NCI-H446 treated with DMSO at 0.1 percent for 48 hours (cell line): ENCODE data around the gene ACBD6.
"Not testable (repeated sequence)": the region's sequence is repeated elsewhere in the genome, so short reads cannot be mapped to it uniquely, and the experiment has no call there.

Experiments used
- DNase-seq: peaks from one replicate; lab custom pipeline; 2025; lab: John Stamatoyannopoulos, UW

The ACBD6 gene

GRCh38 chr1:180415985-180416633, 86.3 kb downstream of the ACBD6 start:
- DNase-seq, result peak; percentile 40

GRCh38 chr1:180415236-180415848, 87.0 kb downstream of the ACBD6 start:
- DNase-seq, result no peak

- DNase-seq, result no peak
Observed at GRCh38 chr1:180412583-180412982, 89.8 kb downstream of the ACBD6 start.

GRCh38 chr1:180408128-180408527, 94.2 kb downstream of the ACBD6 start:
- not testable (repeated sequence) for DNase-seq

DNA sequence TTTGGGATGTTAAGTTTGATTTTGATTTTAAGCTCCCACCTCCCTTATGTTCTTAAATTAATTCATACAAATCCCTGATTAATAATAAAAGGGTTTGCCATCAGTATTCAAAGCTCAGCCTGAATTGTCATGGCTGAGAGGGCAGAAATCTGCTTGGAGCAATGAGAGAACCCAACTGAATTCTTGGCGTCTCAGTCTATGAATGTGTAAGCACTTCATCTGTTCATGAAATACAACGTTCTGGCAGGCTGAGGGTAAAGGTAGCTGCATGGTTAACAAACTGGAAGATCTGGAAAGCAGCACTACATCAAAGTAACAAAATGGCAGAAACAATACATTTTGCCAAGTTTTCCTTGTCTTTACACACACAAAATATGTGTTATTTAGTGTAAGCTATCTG, 95.3 kb downstream of the ACBD6 start:
- peak; percentile 47 for DNase-seq

- no peak for DNase-seq
Observed at GRCh38 chr1:180402551-180402950, 99.8 kb downstream of the ACBD6 start.

DNA sequence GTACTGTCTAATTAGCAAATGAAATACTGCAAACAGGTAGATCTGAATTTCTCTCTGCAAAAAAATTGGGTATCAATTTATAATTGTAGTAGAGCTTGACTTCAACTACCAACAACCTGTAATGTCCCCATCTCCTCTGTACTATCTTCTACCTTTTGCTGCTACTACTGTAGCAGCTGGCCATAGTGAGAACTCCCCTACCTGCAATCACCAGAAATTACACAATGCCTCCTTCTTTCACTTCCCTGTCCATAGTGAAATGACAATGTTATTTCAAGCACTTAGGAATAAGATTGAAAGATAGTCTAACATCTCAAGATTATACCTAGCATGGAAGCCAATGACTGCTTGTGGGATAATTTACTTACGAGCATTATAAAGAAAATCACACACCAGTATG, 100.4 kb downstream of the ACBD6 start:
- DNase-seq, result no peak

- no peak for DNase-seq
Observed at GRCh38 chr1:180397175-180397574, 105.2 kb downstream of the ACBD6 start.

DNA sequence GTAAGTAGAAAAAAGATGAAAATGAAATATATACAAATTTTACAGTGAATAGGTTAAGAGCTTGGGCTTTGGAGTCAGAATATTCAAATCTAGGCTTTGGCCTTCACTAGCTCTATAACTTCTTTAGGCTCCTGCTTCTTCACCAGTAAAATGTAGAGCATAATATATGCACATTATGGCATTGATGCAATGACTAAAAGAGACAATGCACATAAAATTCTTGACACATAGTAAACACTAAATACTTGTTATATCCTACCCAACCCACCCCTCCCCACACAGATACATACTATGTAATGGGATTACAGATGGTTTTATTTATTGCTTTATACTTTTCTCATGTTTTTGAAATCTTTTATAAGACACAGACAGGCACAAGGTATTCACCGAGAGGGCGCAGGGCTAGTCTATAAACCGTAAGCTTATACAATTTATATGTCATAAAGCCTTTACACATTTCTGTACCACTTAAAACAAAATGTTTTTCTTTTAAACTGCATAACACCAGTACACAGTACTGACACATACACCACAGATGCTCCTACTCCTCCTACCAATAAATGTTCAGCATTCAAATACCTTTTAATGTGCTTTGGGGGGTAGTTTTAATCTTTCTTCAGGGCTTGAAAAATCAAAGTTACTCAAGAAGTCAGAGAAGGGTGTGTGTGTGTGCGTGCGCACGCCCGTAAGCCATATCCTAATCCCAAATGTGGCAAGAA, 109.8 kb downstream of the ACBD6 start:
- DNase-seq, result no peak

DNA sequence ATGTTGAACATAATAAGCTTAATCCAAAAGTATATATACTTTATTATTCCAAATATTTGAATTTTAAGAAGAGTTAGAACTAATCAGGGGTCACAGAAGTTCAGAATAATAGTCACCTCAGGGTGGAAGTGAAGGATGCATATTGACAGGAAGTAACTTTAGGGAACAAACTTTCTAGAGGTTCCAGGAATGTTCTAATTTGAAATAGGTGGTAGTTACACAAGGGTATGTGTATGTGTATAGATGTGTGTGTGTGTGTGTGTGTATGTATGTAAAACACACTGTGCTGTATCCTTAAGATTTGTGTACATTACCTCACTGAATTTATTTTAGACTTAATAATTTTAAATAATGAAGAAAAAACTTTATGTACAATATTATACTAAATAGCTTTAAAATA, 110.4 kb downstream of the ACBD6 start:
- DNase-seq, result no peak

GRCh38 chr1:180387413-180387812, 115.0 kb downstream of the ACBD6 start:
- DNase-seq, result no peak

DNA sequence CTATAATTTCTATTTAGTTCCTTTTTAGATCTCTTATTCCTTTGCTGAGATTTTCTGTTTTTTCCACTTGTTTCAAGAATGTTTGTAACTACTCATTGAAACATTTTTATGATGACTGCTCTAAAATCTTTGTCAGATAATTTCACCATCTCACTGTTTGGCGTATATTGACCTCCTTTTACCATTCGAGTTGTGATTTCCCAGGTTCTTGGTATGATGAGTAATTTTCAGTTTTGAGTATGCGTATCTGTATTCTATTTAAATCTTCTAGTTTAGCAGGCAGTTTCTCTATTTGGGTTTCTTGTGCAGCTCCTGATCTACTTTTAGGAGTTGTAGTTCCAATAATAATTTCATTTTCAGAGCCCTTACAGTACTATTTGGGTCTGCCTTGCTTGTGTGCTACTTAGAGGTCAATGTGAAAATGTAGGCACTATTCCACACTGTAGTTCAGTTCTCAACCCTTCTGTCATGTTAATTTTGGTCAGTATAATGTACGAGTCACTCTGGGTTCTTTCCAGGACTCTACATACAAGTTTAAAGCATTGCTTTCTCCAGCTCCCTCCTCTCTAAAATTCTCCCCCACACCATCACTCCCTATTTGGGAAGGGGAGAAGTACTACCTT, 115.5 kb downstream of the ACBD6 start:
- DNase-seq, result no peak

- no peak for DNase-seq
Observed at GRCh38 chr1:180385144-180385543, 117.2 kb downstream of the ACBD6 start.

DNA sequence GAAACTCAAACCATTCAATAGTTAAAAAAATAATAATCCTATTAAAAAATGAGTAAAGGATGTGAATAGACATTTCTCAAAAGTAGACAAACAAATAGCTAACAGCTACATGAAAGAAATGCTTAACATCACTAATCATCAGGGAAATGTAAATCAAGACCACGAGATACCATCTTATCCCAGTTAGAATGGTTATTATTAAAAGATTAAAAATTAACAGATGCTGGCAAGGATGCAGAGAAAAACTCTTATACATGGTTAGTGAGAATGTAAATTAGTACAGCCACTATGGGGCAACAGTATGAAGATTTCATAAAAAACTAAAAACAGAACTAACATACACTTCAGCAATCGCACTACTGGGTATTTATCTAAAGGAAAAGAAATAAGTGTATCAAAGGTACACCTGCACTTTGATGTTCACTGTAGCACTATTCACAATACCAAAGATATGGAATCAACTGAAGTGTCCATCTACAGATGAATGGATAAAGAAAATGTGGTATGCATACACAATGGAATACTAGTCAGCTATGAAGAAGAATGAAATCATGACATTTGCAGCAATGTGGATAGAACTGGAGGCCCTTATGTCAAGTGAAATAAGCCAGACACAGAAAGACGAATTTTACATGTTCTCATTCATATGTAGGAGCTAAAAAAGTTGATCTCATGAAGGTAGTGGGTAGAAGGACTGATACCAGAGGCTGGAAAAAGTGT, 117.9 kb downstream of the ACBD6 start:
- no peak for DNase-seq

GRCh38 chr1:180382326-180383115, 119.9 kb downstream of the ACBD6 start:
- no peak for DNase-seq

DNA sequence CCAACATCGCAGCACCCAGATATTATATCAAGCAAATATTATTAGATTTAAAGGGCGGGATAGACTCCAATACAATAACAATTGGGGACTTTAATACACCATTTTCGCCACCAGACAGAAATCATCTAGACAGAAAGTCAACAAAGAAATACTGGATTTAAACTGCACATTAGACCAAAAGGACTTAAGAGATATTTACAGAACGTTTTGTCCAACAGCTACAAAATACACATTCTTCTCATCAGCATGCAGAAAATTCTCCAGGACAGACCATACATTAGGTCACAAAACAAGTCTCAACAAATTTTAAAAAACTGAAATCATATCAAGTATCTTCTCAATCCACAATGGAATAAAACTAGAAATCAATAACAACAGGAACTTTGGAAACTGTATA, 121.2 kb downstream of the ACBD6 start:
- DNase-seq, result no peak

- no peak for DNase-seq
Observed at GRCh38 chr1:180380259-180381183, 121.9 kb downstream of the ACBD6 start.

DNA sequence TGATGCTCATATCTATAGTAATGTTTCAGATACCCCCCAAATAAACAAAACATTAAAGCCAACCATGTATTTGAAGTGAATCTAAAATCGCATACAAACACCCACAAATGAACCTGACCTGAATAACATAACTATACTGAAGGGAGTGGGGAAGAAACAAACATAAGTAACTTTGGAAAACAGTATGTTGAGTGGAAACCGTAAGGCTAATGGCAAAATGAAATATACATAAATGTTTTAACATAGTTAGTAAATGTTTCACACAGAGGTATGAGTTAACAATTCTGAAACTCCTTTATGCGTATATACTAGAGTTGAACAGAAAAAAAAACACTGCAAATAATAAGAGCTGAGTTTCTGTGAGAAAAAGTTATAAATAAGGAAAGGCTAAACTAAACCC, 125.6 kb downstream of the ACBD6 start:
- DNase-seq, result no peak

GRCh38 chr1:180376253-180376652, 126.1 kb downstream of the ACBD6 start:
- DNase-seq, result no peak

- DNase-seq, result no peak
Observed at GRCh38 chr1:180372728-180373127, 129.6 kb downstream of the ACBD6 start.
